T-helper 2 cell treated with Interferon-gamma antibody and Interleukin-4, amounts not matched to agents 100 ng/mL and 5 ng/mL, for 36 hours (primary cell): ENCODE measurements around the gene NOP53. TPM values are rescaled to one million over a fixed set of nuclear protein-coding genes. Genes with fewer than 3 reads are reported as not detected.
"Not testable (repeated sequence)": the region's sequence is repeated elsewhere in the genome, so short reads cannot be mapped to it uniquely, and the experiment has no call there.

Experiments used
- intact Hi-C: fragments of 100-400 bp; cut with micrococcal nuclease; formaldehyde crosslinking; loops from one replicate; pipeline ENCODE4 v1.15.1; 2023
- total RNA-seq: library from RNA; stranded (reverse); gene quantifications from 2 replicates; pipeline ENCODE4 v1.2.3, GENCODE V29; 2022

NOP53 gene
- total RNA-seq, 1 donor from 2014 or later, result 295 TPM

DNA sequence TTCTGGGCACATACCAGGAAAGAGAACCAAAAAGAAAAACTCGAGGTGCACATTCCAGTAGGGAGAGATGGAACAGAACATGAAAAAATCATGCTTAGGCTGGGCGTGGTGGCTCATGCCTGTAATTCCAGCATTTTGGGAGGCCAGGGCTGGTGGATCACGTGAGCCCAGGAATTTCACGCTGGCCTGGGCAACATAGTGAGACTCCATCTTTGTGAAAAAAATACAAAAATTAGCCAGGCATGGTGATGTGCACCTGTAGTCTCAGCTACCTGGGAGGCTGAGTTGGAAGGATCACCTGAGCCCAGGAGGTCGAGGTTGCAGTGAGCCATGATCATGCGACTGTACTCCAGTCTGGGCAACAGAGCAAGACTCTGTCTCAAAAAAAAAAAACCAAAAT is 25.9 kb downstream of the NOP53 start:
- intact Hi-C loops, result not testable (repeated sequence)

GRCh38 chr19:47776568-47776967 is 31.2 kb downstream of the NOP53 start:
- intact Hi-C loops, result no loop called here

DNA sequence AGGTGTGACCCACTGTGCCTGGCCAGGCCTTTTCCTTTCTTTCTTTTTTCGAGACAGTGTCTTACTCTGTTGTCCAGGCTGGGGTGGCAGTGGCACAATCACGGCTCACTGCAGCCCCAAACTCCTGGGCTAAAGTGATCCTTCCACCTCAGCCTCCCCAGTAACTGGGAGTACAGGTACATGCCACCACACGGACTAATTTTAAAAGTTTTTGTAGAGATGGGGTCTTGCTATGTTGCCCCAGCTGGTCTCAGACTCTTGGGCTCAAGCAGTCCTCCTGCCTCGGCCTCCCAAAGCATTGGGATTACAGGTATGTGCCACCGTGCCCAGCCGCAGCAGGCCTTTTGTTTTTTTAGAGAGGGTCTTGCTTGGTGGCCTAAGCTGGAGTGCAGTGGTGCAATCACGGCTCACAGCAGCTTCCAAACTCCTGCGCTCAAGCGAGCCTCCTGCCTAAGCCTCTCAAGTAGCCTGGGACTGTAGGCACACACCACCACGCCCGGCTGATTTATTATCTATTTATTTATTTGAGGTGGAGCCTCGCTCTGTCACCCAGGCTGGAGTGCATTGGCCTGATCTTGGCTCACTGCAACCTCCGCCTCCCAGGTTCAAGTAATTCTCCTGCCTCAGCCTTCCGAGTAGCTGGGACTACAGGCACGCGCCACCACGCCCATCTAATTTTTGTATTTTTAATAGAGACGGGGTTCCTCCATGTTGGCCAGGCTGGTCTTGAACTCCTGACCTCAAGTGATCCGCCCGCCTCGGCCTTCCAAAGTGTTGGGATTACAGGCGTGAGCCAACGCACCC is 32.1 kb downstream of the NOP53 start:
- intact Hi-C loops, result loop anchor here (2.0 kb wide), 1 partner anchor 33 kb away; the partner anchor contains the start of gene NOP53

- intact Hi-C loops, result loop anchor here (2.0 kb wide), 1 partner anchor 34 kb away; the partner anchor contains the start of gene NOP53
These were observed 33.0 kb downstream of the NOP53 start, which contains the start of gene SELENOW for GRCh38 chr19:47778049-47778953. TSS of gene SELENOW (plus strand) at chr19:47778703. CDS start at chr19:47778786, 83 bp downstream.

DNA sequence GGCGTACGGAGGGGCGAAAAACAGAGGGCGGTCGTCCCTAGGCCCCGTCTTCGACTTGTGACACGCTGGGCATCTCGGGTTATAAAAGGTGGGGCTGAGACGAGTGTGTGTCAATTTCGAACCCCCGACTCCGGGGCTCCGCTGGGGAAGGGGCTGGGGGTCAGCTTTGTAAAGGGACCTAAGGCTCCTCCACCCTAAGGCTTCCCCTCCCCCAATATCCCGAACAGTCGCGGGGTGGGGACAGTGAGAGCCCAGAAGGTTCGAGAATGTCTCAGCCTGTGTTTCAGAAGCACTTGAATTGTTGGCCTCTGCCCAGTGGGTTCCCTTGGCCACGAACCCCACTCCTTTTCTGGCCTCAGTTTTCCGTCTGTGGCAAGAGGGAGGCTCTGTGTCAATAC is 33.6 kb downstream of the NOP53 start:
- intact Hi-C loops, result loop anchor here (2.0 kb wide), 1 partner anchor 34 kb away; the partner anchor contains the start of gene NOP53

DNA sequence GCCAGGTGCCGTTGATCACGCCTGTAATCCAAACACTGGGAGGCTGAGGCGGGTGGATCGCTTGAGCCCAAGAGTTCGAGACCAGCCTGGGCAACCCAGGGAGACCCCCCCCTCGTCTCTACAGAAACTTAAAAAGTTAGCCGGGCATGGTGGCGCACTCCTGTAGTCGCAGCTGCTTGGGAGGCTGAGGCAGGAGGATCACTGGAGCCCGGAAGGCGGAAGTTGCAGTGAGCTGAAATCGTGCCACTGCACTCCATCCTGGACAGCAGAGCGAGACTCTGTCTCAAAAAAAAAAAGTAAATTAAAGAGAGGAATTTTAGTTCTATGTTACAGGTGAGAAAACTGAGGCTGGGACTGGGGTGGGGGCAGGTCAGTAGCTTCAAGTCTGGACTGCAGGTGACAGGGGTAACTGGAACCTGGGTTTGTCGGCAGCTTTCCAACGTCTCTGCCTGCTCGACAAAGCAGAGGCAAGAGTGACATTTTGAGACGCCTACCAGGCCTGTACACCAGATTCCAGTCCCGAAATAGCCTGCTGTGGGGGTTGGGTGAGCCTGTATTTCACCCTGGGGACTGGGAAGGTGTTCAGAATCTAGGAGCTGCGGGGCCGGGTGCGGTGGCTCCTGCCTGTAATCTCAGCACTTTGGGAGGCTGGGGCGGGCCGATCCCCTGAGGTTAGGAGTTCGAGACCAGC is 34.3 kb downstream of the NOP53 start:
- intact Hi-C loops, result loop anchor here (2.0 kb wide), 1 partner anchor 35 kb away; the partner anchor contains the start of gene NOP53

DNA sequence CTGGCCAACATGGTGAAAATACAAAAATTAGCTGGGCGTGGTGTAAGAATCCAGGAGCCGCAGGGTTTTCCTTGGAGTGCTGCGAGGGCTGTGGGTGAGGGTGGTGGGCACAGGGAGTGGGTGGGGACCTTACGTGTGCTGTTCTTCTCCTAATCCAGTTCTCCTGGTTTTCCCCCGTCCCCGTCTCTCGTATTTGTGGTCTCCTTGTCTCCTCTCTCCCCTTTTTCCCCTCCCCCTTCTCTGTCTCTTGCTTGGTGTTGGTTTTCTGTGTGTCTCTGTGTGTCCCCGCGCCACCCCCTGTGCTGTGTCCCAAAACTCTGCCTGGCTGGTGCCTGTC is 34.8 kb downstream of the NOP53 start:
- intact Hi-C loops, result no loop called here

DNA sequence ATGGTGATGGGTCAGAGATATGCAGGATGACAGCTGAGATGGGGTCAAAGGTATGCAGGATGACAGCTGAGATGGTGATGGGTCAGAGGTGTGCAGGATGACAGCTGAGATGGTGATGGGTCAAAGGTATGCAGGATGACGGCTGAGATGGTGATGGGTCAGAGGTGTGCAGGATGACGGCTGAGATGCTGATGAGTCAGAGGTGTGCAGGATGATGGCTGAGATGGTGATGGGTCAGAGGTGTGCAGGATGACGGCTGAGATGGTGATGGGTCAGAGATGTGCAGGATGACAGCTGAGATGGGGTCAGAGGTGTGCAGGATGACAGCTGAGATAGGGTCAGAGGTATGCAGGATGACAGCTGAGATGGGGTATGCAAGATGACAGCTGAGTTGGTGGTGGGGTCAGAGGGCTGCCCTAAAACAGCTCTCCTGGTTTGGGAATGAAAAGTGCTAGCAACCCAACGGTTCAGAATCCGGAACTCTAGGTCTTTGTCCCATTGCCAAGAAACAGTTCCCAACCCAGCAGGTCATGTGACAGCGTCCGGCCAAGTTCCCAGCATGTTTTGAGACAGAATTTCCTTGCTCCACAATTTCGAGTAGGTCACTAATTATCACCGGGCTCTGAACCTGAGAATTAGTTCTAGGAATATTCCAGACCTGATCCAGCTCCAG is 36.4 kb downstream of the NOP53 start:
- intact Hi-C loops, result no loop called here

GRCh38 chr19:47786566-47786965 is 41.2 kb downstream of the NOP53 start:
- intact Hi-C loops, result no loop called here

GRCh38 chr19:47787307-47787706 is 42.0 kb downstream of the NOP53 start:
- intact Hi-C loops, result not testable (repeated sequence)

- intact Hi-C loops, result not testable (repeated sequence)
These were observed 44.5 kb downstream of the NOP53 start for GRCh38 chr19:47789811-47790210.

GRCh38 chr19:47790398-47790814 is 45.1 kb downstream of the NOP53 start:
- intact Hi-C loops, result no loop called here

GRCh38 chr19:47792616-47793015 is 47.3 kb downstream of the NOP53 start:
- intact Hi-C loops, result no loop called here

DNA sequence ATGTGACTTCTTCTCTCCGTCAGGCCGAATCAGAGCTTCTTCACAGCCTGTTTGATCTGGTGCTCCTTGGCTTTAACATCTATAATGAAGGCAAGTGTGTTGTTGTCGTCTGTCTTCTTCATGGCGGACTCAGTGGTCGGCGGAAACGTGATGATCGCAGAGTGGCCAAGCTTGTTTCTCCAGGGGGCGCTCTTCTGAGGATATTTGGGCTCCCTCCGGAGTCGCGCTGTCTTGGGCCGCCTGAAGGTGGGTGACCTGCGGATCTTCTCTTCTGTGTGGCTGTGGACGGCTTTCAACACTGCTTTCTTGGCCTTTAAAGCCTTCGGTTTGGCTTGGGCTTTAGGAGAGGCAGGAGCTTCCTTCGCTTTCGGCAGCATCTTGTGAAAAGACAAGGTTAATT is 49.2 kb downstream of the NOP53 start:
- intact Hi-C loops, result no loop called here

GRCh38 chr19:47796785-47797184 is 51.4 kb downstream of the NOP53 start:
- intact Hi-C loops, result no loop called here

DNA sequence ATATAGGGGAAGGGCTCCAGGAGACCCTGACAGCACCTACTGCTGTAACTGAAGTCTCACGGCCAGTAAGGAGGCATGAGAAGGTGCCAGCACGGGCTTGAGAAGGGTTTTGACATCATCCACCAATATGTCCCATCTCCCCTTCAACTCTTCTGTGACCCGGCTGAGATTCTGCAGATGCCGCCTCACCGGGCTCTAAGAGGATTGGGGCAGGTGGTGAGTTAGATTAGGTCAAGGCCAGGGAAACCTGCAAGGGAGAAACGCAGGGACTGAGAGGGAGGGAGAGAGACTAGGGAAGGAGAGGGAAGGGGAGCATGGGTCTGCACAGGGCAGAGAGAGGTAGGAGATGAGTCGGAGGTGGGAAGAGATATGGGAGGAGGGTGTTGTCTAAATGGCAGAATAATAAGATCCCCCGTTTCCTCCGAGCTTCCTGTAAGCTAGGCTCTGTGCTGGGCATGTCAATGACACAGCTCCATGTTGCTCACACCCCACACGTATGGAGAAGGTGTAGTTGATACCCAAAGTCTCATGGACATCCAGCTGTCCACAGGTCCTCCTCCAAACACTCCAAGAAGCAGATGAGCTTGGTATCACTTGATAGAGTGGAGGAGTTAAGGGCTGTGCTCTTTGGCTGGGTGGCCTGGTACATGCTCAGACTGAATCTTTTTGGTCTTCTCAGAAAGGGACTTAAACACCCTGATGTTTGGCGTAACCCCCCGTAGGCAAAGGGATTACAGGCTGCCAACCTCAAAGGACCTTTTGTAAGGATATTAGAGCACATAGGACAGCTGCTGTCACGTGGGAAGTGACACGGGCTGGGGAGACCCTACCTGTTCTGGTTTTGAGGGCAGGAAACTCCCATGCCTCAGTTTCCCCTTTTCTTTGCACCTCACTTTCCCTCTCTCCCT is 52.9 kb downstream of the NOP53 start:
- intact Hi-C loops, result no loop called here

DNA sequence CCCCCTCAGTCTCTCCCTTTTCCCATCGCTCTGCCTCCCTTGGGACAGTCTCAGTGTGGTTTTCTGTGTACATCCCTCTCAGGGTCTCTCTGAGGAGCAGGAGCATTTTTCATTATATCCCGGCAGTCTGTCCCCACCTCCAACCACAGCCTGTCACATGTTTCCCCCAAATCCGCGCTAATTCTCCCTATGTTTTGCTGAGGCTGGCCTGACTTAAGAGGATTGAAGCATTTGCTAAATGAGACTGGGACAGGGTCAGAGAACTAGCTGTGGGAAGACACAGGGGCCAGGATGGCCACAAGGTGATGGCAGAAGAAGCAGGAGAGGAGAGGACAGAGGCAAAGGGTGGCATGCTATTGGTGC is 53.5 kb downstream of the NOP53 start:
- intact Hi-C loops, result no loop called here

- intact Hi-C loops, result no loop called here
These were observed 55.9 kb downstream of the NOP53 start for GRCh38 chr19:47801270-47801669.

GRCh38 chr19:47802521-47803043 is 57.2 kb downstream of the NOP53 start:
- intact Hi-C loops, result no loop called here

DNA sequence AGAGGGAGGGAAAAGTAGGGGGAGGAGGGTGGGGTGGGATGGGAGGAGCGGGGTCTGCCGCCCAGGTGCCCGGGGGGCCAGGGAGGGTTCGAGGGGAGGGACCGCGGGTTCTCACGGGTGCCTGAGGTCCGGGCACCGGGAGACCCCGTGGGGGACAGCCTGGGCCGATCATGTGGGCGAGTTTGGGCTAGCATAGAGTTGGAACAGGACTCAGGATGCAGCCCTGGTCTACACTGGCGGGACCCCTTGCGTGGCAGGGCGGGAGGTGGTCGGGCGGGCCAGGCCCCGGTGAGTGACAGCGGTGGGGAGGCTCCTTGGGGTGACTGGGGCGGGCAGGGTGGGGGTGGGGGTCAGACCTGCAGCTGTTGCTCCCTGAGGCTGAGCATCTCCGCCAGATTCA is 57.8 kb downstream of the NOP53 start:
- intact Hi-C loops, result not testable (repeated sequence)
